HG03442 (cell line): ENCODE results near the gene ETV3.
A peak's percentile ranks its signal among the peaks of the same experiment; 100 is the strongest.
"Not testable (repeated sequence)": the region's sequence is repeated elsewhere in the genome, so short reads cannot be mapped to it uniquely, and the experiment has no call there.

Experiments
- ATAC-seq: cut with Tn5 transposase; IDR thresholded peaks from one replicate; pipeline ENCODE4 v1.9.1; 2021; ENCODE audit warnings: mild to moderate bottlenecking, moderate library complexity; ENCODE audit not compliant: unreplicated experiment

The ETV3 gene

GRCh38 chr1:157113631-157114030 lies 24.6 kb downstream of the ETV3 start:
- no peak for ATAC-seq

DNA sequence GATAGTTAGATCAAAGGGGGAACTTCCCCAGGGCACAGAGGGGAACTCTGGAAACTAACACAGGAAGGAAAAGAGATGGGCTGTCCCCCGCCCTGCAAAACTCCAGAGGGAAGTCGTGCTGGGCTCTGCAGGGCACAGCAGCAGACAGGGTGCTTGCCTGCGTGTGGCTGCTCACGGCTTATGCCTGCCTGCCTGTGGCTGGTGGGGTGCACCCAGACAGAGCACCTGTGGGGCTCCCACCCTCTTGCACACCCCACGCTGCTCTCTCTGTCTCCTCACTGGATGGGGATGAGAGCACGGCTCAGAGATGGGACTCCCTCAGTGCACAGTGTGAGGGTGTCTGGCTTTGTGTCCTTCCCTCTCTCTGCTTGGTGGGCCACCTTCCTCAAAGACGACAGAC lies 25.1 kb downstream of the ETV3 start:
- ATAC-seq: no peak

DNA sequence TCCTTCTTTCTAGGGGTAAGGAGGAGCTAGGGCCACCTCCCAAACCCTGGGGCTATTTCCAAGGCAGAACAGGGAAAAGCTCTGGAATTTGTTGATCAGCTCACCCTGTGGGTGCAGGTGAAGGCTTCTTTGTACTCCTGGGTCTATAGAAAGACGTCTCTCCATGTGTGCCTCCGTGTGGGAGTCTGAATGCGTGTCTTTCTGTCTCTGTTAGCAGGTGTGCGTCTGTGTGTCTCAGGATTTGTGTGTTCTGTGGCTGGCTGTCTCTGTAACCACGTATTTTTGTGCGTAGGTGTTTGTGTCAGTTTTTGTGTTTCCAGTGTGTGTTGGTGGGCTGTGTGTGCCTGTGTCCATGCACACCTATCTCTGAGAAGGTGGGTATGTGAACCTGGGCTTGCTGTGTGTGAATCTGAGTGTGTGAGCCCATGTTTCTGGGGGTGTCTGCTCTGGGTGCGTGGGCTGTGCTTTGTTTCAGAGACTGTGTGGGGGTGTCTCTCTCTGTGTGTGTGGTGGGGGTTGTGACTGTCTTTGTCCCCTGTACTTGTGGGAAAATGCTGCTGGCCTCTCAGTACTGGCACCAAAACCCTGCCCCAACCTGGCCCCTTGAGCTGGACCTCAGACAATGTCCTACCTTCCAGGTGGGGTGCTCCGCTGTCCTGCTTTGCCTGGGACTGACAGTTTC lies 25.9 kb downstream of the ETV3 start:
- no peak for ATAC-seq

DNA sequence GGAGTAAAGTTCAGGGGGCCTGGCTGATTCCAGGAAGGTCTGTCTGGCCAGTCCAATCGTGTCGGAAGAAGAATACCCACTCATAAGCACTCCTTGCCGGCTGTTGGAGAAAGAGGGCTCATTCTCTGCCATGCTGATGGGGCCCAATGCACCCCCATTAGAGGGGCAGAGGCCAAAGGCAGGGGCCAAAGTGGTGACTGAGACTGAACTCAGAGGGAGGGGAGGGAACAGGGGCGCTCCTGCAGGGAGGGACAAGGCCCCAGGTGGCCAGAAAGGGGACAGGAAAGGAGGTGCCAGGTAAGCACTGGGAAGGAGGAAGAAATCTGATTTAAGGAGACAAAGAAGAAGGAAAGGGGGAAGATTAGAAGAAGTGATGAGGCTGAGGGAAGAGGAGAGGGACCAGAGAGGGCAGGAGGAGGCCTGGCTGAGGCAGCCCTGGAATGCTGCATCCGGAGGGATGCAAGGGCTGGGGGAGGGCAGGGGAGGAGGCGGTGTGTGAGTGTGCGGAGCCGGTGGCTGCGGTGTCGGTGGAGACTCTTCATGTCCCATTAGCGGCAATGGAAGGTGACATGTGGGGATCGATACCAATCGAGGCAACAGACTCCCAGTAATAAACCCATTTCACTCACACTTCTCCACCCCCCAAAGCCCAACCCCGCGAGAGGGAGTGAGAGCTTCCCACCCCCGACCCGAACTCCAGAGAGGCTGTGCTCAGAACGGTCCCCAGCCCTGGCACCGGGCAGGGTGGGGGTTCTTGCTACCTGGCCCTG lies 26.6 kb downstream of the ETV3 start:
- no peak for ATAC-seq

- ATAC-seq: no peak
Observed at GRCh38 chr1:157110686-157111085, 27.5 kb downstream of the ETV3 start.

DNA sequence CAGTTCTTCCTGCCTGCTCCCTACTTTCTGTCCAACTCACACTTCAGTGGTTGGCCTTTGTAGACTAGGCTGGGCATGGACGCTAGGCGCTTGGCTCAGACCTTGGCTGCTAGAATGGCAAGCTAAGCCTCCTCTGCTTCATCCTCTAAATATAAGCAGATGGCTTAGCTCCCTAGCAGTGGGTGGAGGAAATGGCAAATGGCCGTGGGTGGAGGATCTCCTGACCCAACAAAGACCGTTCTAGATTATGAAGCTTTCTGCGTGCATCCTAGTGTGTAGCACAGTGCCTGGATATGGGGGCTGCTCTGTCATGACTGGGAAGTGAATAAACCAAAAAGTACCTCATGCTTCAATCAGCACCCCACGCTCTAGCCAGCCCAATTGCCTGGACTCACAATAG lies 28.2 kb downstream of the ETV3 start:
- ATAC-seq: no peak

GRCh38 chr1:157108448-157108847 lies 29.7 kb downstream of the ETV3 start:
- no peak for ATAC-seq

DNA sequence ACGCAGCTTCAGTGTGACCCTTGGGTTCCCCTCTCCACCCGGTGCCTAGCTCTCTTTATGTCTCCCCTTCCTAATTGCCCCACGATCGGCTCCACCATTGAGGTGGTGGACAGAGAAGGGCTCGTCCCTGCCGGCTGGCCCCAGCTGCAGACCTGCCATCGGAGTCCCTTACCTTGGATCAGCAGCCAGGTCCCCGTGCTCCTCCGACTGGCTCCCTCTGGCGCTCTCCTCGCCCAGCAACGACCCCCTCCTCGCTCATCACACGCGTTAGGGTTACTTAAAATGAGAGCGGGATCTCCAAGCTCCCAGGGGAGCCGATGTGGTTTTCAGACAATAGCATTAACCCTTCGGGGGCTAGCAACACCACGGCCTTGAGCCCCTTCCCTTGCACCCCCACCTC lies 30.5 kb downstream of the ETV3 start:
- ATAC-seq: no peak

GRCh38 chr1:157106813-157107189 lies 31.4 kb downstream of the ETV3 start:
- no peak for ATAC-seq

DNA sequence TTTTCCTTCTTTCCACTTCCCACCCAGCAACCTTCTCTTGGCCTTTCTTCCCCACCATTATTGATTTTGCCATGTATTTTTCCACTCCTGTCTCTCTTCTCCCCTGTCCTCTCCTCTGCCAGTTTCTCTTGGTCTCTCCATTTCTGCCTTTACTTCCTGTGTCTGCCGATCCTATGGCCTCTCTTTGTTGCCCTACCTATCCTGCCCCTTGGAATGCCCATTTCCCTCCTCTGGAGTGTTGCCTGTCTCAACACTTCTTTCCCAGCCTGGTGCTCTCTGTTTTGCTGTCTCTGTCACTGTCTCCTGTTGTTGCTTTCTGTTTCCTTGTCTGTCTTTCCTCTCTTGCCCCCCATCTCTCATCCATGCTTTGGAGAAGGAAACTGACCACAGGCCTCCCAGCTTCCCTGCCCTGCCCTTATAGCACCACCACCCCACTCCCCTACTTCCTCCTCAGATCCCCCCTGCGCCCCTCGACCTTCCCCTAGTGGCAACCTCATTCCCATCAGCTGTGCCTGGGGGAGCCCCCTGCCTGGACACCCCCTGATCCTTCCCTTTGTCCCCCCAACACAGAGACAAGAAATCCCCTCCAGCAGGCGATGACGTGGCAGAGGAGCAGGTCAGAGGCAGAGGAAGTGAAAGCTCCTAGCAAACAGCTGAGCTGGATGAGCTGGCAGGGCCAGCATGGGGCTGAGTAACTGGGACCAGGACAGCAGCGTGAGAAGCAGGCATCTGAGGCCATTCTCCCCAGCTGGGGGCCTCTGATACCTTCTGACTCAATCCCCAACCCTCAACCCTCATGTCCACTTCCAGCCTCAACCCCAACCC lies 32.0 kb downstream of the ETV3 start:
- ATAC-seq: peak; percentile 89

- ATAC-seq: no peak
Observed at GRCh38 chr1:157105298-157105987, 32.8 kb downstream of the ETV3 start.

DNA sequence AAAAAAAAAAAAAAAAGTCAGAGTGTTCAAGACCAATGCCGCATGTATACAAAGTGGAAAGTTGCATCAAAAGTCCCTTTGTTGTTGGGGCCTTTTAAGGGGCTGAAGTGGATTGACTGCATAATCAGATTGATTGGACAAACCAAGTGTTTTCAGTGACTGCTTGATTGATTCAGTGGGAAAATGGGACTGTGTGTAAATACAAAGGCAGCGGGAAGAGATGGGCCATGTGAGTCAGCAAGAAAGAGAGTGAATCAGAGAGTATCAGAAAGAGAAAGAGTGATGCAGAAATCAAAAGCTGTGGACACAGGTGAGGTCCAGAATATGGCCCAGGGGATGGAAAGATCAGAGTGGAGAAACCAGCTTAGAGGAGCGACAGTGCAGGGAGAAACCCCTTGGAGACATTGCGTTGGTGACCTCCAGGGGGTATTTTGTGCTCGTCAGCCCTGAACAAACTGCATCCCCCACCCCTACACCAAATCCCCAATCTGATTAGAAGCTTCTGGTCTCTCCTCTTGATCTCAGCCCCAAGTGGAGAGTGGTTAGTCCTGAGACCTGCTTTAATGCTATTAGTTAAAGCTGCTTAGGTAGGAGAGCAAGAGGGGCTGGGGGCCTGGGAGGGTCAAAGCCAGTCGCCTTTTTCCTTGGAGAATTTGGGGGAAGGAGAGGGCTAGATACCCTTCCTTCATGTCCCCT lies 33.4 kb downstream of the ETV3 start:
- ATAC-seq: no peak

GRCh38 chr1:157103268-157103667 lies 34.9 kb downstream of the ETV3 start:
- no peak for ATAC-seq

- ATAC-seq: no peak
Observed at GRCh38 chr1:157101149-157101548, 37.0 kb downstream of the ETV3 start.

GRCh38 chr1:157099633-157100009 lies 38.6 kb downstream of the ETV3 start, which contains the start of gene ETV3L:
TSS of gene ETV3L (minus strand) at chr1:157099808. CDS start at chr1:157099523, 285 bp downstream.
- no peak for ATAC-seq

DNA sequence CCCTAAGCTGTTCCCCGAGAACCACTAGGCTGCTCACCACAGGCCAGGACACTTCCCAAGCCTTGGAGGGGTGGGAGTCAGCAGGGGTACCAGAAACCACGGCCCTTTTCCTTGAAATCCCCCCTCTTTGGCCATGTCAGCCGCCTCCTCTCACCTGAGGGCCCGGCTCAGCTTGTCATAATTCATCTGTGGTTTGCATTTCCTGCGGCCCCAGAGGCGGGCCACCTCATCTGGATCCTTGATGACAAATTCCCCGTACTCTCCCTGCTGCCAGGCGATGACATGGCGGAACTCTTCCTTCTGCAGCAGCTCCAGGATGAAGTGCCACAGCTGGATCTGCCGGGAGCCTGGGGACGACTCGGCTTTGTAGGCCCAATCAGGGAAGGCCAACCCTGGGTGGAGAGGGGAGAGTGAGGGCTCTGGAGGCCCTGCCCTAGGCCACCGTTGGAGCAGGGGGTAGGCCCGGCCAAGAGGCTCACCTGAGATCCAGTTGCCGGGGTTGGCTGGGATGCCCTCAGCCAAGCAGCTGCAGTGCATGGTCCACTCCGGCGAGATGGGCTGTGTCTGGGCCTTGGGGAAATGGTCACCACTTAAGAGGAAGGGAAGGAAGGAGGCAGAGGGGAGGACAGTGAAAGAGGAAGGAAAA lies 39.1 kb downstream of the ETV3 start:
- ATAC-seq: not testable (repeated sequence)

- ATAC-seq: no peak
Observed at GRCh38 chr1:157098519-157098918, 39.7 kb downstream of the ETV3 start.

GRCh38 chr1:157097692-157098091 lies 40.5 kb downstream of the ETV3 start:
- no peak for ATAC-seq

- no peak for ATAC-seq
Observed at GRCh38 chr1:157096881-157097280, 41.3 kb downstream of the ETV3 start.

- no peak for ATAC-seq
Observed at GRCh38 chr1:157095551-157095950, 42.6 kb downstream of the ETV3 start.
